GM18520 (cell line): ENCODE measurements around the gene DNAJC18.

Experiments used
- ATAC-seq: cut with Tn5 transposase; IDR thresholded peaks from one replicate; pipeline ENCODE4 v1.9.1; 2021; ENCODE audit not compliant: unreplicated experiment

The DNAJC18 gene

GRCh38 chr5:139371482-139372435, 67.6 kb downstream of the DNAJC18 start:
- ATAC-seq, result no peak

- no peak for ATAC-seq
Measured at GRCh38 chr5:139369181-139369580, 70.1 kb downstream of the DNAJC18 start.

- ATAC-seq, result no peak
Measured at GRCh38 chr5:139368613-139369012, 70.7 kb downstream of the DNAJC18 start.

- no peak for ATAC-seq
Measured at GRCh38 chr5:139364466-139364865, 74.9 kb downstream of the DNAJC18 start.

- no peak for ATAC-seq
Measured at GRCh38 chr5:139363937-139364336, 75.4 kb downstream of the DNAJC18 start.

GRCh38 chr5:139361835-139362429, 77.4 kb downstream of the DNAJC18 start:
- ATAC-seq, result no peak

- ATAC-seq, result no peak
Measured at GRCh38 chr5:139360384-139360783, 78.9 kb downstream of the DNAJC18 start.
